ENCODE results near the gene MAPK8.
"Not testable (repeated sequence)": the region's sequence is repeated elsewhere in the genome, so short reads cannot be mapped to it uniquely, and the experiment has no call there.

Gene MAPK8

GRCh38 chr10:48389846-48390557 lies 83.5 kb downstream of the MAPK8 start:
- no peak for DNase-seq

- DNase-seq: no peak
These were observed 84.0 kb downstream of the MAPK8 start for GRCh38 chr10:48390558-48390871.

- DNase-seq: no peak
These were observed 84.7 kb downstream of the MAPK8 start for GRCh38 chr10:48390933-48391845.

- DNase-seq: no peak
These were observed 85.5 kb downstream of the MAPK8 start for GRCh38 chr10:48391994-48392393.

GRCh38 chr10:48398261-48398660 lies 91.8 kb downstream of the MAPK8 start:
- no peak for DNase-seq

GRCh38 chr10:48399056-48399541 lies 92.6 kb downstream of the MAPK8 start:
- no peak for DNase-seq

- DNase-seq: no peak
These were observed 93.1 kb downstream of the MAPK8 start for GRCh38 chr10:48399551-48399950.

- no peak for DNase-seq
These were observed 93.8 kb downstream of the MAPK8 start for GRCh38 chr10:48400129-48400849.

- no peak for DNase-seq
These were observed 94.4 kb downstream of the MAPK8 start for GRCh38 chr10:48400850-48401220.

- DNase-seq: no peak
These were observed 98.2 kb downstream of the MAPK8 start for GRCh38 chr10:48404646-48405045.

GRCh38 chr10:48406204-48406603 lies 99.7 kb downstream of the MAPK8 start:
- DNase-seq: no peak

GRCh38 chr10:48406658-48407057 lies 100.2 kb downstream of the MAPK8 start:
- DNase-seq: no peak

- no peak for DNase-seq
These were observed 104.0 kb downstream of the MAPK8 start for GRCh38 chr10:48410503-48410902.

GRCh38 chr10:48411510-48411909 lies 105.0 kb downstream of the MAPK8 start:
- no peak for DNase-seq

- DNase-seq: no peak
These were observed 105.6 kb downstream of the MAPK8 start for GRCh38 chr10:48412081-48412480.

GRCh38 chr10:48412933-48413332 lies 106.5 kb downstream of the MAPK8 start:
- DNase-seq: no peak

- no peak for DNase-seq
These were observed 107.7 kb downstream of the MAPK8 start for GRCh38 chr10:48414160-48414559.

GRCh38 chr10:48414778-48415177 lies 108.3 kb downstream of the MAPK8 start:
- no peak for DNase-seq

GRCh38 chr10:48416584-48417232 lies 110.2 kb downstream of the MAPK8 start:
- DNase-seq: no peak

- no peak for DNase-seq
These were observed 110.9 kb downstream of the MAPK8 start for GRCh38 chr10:48417374-48417773.

- no peak for DNase-seq
These were observed 111.8 kb downstream of the MAPK8 start for GRCh38 chr10:48418189-48418788.

- no peak for DNase-seq
These were observed 113.2 kb downstream of the MAPK8 start for GRCh38 chr10:48419714-48420113.

- not testable (repeated sequence) for DNase-seq
These were observed 115.4 kb downstream of the MAPK8 start for GRCh38 chr10:48421862-48422261.
